Activated CD4-positive, alpha-beta T cell treated with anti-CD3 and anti-CD28 coated beads, Interleukin-10, Interleukin-2, amounts not matched to agents 100 ng/mL and 50 ng/mL, durations not matched to agents 16 hours and 8 hours (primary cell): ENCODE results near the gene INPP5F.
"Not testable (repeated sequence)": the region's sequence is repeated elsewhere in the genome, so short reads cannot be mapped to it uniquely, and the experiment has no call there.

Experiments used
- DNase-seq: peaks from one replicate; pipeline ENCODE4 v3.0.0-alpha.2; 2020

The INPP5F gene

DNA sequence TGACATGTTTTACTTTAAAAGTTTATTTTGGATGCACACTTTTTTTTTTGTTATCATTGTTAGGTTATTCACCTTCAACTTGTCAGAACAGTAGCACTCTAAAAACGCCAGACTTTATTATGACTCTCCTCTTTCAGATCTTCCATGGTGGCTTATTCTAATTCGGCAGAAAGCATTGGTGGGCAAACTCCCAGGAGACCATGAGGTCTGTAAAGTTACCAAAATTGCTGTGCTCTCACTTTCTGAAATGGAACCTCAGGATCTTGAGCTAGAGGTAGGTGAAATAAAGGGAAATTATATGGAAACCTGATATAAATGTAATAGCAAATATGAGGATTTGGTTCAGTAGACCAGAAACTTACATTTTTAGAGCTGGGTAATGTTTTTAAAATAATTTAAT is 55.6 kb downstream of the INPP5F start:
- no peak for DNase-seq

DNA sequence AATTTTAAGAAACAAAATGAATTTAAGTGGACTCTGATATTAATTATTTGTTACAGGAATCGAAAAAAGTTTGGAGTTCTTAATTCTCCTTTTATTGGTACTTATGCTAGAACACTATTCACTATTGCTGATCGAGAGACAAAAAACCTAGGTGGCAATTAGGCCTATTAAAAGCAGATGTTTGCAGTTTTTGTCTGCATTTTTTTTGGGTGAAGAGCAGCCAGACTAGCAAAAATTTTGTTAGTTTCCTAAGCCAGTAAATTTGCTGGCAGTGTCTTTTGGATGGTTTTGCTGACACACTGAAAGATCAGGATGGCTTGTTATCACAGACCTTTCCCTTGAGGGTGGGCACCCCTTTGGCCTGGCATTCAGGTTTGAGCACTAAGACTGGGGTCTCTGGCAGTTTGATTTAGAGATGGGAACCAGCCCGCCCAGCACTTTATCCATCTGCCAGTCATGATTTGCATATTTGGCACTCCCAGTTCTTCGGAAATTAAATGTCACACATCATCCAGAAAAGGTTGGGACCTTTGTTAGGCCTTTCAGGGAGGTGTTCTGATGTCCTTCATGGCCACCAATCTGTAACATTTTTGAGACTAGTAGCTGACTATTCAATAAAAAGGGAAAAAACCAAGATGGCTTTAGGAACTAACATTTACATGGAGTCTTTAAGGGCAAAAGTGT is 57.3 kb downstream of the INPP5F start:
- DNase-seq = no peak

DNA sequence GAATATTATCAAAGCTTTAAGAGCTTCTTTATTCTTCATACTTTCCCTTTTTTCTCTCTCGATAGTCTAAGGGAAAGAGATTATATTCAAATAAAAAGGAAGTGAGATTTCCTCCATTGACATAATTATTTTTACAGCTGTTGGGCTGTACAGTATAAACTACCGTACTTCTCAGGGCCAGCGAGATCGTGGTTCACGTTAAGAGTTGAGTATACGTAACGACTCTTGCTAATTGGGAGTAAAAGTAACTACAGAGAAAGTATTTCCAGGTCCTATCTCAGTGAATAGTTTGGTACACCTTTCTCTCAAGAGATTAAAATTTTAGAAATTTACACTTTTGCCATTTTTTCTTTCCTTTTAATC is 57.8 kb downstream of the INPP5F start:
- DNase-seq = no peak

DNA sequence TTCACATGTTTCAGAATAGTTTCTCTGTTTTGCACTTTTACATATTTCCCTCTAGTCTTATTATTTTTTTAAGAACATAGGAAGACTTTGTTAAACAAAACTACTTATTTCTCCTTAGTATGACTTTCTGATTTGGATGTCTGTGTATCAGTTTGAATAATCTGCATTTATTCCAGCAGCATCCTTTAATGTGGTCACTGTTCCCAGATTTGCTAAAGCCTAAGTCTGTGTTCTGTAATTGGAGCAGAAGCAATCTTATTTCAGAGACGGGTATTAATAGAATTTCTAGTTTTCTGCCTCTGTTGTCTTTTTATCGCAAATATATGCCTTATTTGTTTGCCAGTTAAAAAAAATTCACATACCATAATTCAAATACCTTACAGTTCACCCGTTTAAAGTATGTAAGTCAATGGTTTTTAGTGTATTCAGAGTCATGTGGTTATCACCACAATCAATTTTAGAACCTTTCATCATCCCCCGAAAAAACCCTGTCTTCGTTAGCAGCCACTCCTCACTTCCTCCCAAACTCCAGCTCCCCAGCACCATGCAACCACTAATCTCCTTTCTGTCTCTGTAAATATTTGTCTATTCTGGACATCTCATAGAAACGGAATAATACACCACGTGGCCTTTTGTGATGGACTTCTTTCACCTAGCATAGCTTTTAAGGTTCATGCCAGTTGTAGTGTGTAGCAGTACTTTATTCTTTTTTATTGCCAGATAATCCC is 58.7 kb downstream of the INPP5F start:
- peak; percentile 53 for DNase-seq

GRCh38 chr10:119786117-119786769 is 60.4 kb downstream of the INPP5F start:
- DNase-seq = peak; percentile 29

GRCh38 chr10:119795101-119795500 is 69.3 kb downstream of the INPP5F start:
- DNase-seq = not testable (repeated sequence)

- no peak for DNase-seq
These were observed 70.2 kb downstream of the INPP5F start for GRCh38 chr10:119796039-119796438.

GRCh38 chr10:119801176-119801575 is 75.3 kb downstream of the INPP5F start:
- no peak for DNase-seq

DNA sequence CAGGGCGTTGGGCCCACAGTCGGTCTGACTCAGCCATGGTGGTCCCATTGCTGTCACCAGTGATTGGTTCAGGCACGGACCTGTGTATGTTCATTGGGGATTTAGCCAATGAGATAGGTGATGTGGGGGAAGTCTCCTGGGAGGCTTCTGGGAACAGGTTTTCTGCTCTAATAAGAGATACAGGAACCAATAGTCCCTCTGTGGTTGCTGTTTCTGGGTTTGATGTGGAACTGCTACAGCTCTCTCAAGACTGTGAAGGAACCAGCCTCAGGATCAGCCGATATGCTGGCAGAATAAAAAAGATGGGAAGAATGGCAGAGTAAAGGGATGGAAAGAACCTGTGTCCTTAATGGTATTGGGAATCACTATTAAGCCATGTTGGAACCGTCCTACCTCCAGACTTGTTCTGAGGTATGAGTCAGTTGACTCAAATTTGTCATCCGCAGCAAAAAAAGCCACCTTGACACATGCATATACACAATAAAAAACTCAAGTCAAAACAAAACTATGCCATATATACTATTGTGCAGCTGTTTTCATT is 76.2 kb downstream of the INPP5F start:
- DNase-seq = peak; percentile 62

DNA sequence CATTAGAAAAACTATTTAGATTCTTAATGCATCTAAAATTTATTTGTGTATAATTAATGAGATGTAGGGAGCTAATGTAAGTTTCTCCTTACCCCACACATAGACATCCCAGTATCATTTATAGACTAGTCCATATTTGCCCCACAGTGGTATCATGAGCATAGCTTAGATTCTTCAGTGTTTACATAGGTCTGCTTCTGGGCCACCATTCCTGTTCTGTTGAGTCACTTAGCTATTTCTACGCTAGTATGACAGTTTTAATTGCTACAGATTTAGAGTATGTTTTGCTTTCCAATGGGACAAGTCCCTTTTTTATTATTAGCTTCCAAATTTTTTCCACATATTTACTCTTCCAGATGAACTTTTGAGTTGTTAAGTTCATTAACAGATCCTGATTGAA is 77.4 kb downstream of the INPP5F start:
- DNase-seq = no peak

DNA sequence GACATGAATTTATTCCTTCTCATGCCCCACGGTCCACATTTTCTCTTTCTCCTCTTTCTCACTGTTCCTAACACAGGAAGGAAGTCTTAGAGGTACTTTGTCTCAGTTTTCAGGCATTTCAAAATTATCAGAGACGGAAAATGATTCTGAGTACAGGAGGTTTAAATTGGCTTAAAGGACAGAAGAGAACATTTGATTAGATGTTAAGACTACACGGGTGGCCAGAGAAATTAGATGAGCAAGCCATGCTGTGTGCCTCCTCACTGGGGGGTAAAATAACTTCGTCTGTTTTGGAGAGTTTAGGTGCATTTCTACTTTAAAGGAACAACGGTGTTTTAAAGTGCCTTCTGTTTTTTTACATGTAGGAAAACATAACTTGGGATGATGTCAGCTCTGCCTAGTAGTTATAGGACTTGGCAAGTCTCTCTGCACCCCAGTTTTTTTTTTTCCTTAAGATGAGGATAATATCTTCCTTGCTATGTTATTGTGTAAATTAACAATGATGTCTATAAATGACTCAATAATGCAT is 79.9 kb downstream of the INPP5F start:
- DNase-seq = no peak

DNA sequence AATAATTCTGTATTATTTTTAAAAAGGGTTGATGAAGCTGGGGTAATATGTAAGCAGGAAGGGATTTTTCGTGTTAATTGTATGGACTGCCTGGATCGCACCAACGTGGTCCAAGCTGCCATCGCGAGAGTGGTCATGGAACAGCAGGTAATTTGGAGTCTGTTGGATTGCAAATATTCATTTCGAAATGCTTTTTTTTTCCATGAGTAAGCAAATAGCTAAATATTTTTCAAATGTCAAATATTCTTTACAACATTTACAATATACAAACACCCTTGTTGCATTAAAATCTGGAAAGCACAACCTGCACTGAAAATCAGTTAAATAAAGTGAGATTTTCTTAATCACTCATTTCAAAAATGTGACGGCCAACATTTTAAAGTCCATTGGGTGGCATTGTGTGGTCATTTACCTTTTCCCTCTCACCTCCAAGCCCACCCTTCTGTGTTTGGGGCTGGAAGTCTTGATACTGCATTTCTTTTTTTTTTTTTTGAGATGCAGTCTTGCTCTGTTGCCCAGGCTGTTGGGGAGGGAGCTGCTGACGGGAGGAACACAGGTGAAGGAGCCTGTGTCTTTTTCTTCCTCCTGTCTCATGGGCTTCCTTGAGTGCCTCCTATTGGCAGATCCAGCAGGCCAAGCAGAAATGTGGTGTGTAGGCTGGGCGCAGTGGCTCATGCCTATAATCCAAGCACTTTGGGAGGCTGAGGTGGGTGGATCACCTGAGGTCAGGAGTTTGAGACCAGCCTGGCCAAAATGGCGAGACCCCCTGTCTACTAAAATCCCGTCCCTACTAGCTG is 80.7 kb downstream of the INPP5F start:
- DNase-seq = no peak

DNA sequence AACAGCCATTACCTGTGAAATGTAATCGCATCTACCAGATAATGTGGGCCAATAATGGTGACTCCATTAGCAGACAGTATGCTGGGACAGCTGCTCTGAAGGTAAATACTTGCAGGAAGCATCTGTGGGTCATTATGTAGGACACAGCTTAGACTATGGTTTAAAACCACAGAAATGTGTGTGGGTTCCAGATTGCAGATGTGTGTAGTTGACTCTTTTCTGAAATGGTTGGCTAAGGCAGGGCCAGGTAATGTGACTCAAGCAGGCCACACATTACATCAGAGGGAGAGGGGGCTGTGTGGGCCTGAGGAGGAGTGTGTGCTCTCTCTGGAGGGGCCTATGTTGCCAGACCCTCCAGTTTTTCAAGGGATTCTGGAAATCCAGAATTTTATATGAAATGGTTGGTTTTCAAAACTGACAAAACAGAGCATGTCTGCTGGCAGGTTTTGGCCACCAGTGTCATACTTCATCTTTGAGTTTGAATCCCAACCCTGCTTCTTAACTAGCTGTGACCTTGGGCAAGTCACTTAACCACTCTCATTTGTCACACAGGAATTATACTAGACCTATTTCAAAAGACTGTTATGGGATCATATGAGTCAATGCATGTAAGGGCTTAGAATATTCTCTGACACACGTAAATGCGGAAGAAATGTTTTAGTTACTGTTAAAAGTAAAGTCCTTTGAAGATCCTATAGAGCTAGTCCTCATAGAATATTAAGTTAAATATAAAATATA is 82.3 kb downstream of the INPP5F start:
- peak; percentile 56 for DNase-seq

GRCh38 chr10:119811122-119811521 is 85.3 kb downstream of the INPP5F start:
- DNase-seq = no peak

- DNase-seq = no peak
These were observed 86.8 kb downstream of the INPP5F start for GRCh38 chr10:119812684-119813083.

DNA sequence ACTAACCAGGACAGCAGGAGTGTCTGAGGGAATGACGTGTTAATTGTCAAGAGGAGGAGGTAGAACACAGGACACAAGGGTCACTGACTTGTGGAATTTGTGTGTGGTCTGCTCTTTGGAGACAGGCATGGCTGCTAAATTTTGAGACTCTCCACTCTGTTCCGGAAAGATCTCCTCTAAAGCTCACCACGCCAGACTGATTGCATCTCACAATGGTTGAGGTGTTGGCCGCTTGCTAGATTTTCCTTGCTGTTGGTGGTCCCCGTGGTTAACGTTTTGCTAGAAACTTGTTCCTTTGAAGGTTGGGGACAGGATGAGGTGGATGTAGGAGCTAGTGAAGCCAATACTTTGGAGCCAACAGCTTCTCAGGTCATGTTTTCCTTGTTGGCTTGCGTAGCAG is 89.8 kb downstream of the INPP5F start:
- DNase-seq = no peak

DNA sequence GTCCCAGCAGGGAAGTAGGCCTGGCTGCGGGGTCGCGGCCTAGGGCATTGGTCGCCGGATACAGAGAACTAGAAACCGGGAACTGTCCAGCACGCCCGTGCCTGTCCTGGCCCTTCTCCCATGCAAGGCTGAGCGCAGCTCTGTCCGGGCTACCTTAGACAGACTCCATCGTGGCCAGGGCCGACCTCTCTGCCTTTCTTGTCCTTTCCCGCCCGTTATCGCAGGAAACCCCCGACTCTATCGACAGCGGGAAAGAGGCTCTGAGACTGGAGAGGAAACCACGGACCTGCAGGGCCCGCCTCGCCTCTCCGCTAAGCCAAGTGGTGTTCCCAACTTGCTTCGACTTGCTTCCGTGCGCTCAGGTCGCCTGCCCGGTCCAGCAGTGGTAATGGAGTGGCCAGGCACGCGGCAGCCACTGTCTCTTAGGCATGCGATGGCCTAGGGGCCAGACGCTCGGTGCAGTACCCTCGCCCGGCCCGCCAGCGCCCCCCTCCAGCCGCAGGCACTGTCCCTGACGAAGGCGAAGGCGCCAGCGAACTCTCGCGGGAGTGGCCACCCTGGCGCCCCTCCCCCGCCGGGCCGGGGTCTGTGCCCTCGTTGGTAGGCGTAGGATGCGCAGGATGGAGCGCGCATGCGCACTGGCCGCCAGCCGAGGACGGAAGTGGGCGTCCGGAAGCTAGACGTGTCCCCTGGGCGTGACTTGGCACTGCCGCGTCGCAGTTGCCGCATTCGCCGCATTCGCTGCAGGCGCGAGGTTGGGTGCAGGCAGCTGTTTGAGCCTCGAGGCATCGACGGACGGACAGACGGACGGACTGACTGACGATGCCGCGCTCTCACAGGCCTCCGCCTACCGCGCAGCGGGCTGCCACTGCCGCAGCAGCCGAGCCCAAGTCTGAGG is 92.4 kb downstream of the INPP5F start:
- peak; percentile 17 for DNase-seq

- no peak for DNase-seq
These were observed 93.0 kb downstream of the INPP5F start for GRCh38 chr10:119818889-119819270.

- no peak for DNase-seq
These were observed 95.3 kb downstream of the INPP5F start for GRCh38 chr10:119821182-119821581.

DNA sequence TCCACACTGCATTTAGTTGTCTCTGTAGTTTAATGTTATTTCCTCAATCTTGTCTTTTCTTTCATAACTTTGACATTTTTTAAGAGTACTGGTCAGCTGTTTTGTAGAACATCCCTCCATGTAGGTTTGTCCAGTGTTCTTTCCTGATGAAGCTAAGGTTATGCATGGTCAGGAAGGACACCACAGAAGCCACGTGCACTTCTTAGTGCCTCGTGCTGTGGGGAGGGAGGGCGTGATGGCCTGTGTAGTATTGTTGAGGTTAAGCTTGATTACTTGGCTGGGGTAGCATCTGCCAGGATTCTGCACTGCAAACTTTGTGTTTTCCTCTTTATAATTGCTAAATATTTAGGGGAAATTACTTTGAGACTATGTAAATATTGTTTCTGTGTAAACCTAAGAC is 98.4 kb downstream of the INPP5F start:
- DNase-seq = no peak

GRCh38 chr10:119826771-119827170 is 100.9 kb downstream of the INPP5F start:
- no peak for DNase-seq
